ENCODE measurements around the gene AOPEP.

GRCh38 chr9:94833802-94834201 lies 107.3 kb downstream of the AOPEP start:
- TF ChIP-seq EZH2 (optimal IDR thresholded peaks at IDR 0.05; ENCODE audit: low read depth, low read length) (no peak), CTCF (IDR thresholded peaks at IDR 0.05; ENCODE audit: low read length) (no peak)

All from MM.1S (cell line).